Lung (tissue), 12 donors: Measurements from ENCODE around the gene ADCY5. TPM values are rescaled to one million over a fixed set of nuclear protein-coding genes. Genes with fewer than 3 reads are reported as not detected.

Source experiments
- ATAC-seq: fragments of 200-7000 bp; cut with Tn5 transposase; one replicate; pipeline ENCODE4 v1.9.1; 2020; ENCODE audit warnings: moderate number of reproducible peaks; ENCODE audit not compliant: insufficient read depth, low FRiP score
- DNase-seq, 3 donors: peaks; one replicate each; pipeline ENCODE4 v3.0.0-alpha.2; 2013 to 2017
- H3K27ac ChIP-seq, 2 donors: one replicate each; pipeline ENCODE4 v1.5.1; 2013; ENCODE audit warnings: mild to moderate bottlenecking in 2 of 2, moderate library complexity in 2 of 2, control low read depth in 1 of 2, inconsistent platforms in 1 of 2, low read depth in 1 of 2, low read length in 1 of 2
- H3K27me3 ChIP-seq, 3 donors: one replicate each; pipeline ENCODE4 v1.5.1; 2013; ENCODE audit warnings: low read length in 2 of 3; ENCODE audit not compliant: control insufficient read depth in 3 of 3, insufficient read depth in 3 of 3
- H3K36me3 ChIP-seq, 4 donors: one replicate each; pipeline ENCODE4 v1.5.1; 2013; ENCODE audit warnings: low read length in 4 of 4, mild to moderate bottlenecking in 1 of 4, moderate library complexity in 1 of 4; ENCODE audit not compliant: control insufficient read depth in 4 of 4, insufficient read depth in 4 of 4
- H3K4me1 ChIP-seq, 5 donors: one replicate each; pipeline ENCODE4 v1.5.1; 2013; ENCODE audit warnings: low read length in 5 of 5, mild to moderate bottlenecking in 2 of 5, moderate library complexity in 1 of 5; ENCODE audit not compliant: control insufficient read depth in 5 of 5, insufficient read depth in 5 of 5
- H3K4me3 ChIP-seq: one replicate; pipeline ENCODE4 v1.5.1; 2013; ENCODE audit warnings: mild to moderate bottlenecking, control low read depth, moderate library complexity
- H3K9ac ChIP-seq, 2 donors: one replicate each; pipeline ENCODE4 v1.5.1; 2013; ENCODE audit warnings: low read length in 2 of 2, control low read depth in 1 of 2; ENCODE audit not compliant: insufficient read depth in 1 of 2
- H3K9me3 ChIP-seq, 4 donors: one replicate each; pipeline ENCODE4 v1.5.1; 2013; ENCODE audit warnings: low read length in 3 of 4, mild to moderate bottlenecking in 1 of 4, moderate library complexity in 1 of 4; ENCODE audit not compliant: control insufficient read depth in 4 of 4, insufficient read depth in 3 of 4
- CTCF ChIP-seq: IDR thresholded peaks from 2 replicates; pipeline ENCODE4 v1.5.1; 2012; ENCODE audit warnings: mild to moderate bottlenecking; ENCODE audit errors: control extremely low read depth, extremely low read depth
- WGBS, 2 donors: extraction: QIAGEN DNeasy Blood & Tissue Kit; methylation state at CpG; one replicate each; pipeline ENCODE4 v1.1.7; 2013; 5-methylcytosine and 5-hydroxymethylcytosine counted together
- polyA plus RNA-seq, 2 donors: library from polyadenylated mRNA; stranded (reverse); fragments of 200-250 nt; gene quantifications; one replicate each; pipeline ENCODE4 v1.2.1, GENCODE V29; 2013
- total RNA-seq, 2 donors: library from RNA; depleted of rRNA in 1 of 2; stranded (reverse); fragments of >200 nt in 1 of 2; gene quantifications; one replicate each; pipeline ENCODE4 v1.2.1, GENCODE V29; 2014 to 2021
- donor health status: control.
- donor health status: control.
- donor health status: Bipolar disorder and iron deficiency.
- donor health status: healthy.
- donor health status: DM: yes; HTN: yes; CAD: no.

ADCY5 gene
- total and polyA plus RNA-seq, 4 donors = 1.2 to 8.4 (median 2.4) TPM

- no peak overlapping the region for H3K27ac ChIP-seq
- peaks cover 0 to 4% (median 2%) of the 10 kb centered on the region in 4 donors for H3K36me3 ChIP-seq
- no peak overlapping the region for H3K9ac ChIP-seq
- H3K4me3 ChIP-seq = no peak overlapping the region
- ATAC-seq (no peak), DNase-seq (no peak)
- no peaks in the 10 kb centered on the region for H3K27me3 ChIP-seq
- no peaks in the 10 kb centered on the region for H3K9me3 ChIP-seq
- H3K4me1 ChIP-seq = peaks cover 0 to 7% (median 0%) of the 10 kb centered on the region in 5 donors
- 73 to 74% methylated on average over 25 of the region's 25 CpGs for WGBS, 2 donors
- TF ChIP-seq CTCF = no peak
Measured at GRCh38 chr3:123327956-123328850, 120.7 kb downstream of the ADCY5 start.

- WGBS, 2 donors = 54 to 79% methylated on average over 12 of the region's 12 CpGs
- H3K36me3 ChIP-seq = peaks cover 0 to 4% (median 2%) of the 10 kb centered on the region in 4 donors
- H3K9ac ChIP-seq = no peak overlapping the region
- ATAC-seq = no peak
- H3K9me3 ChIP-seq = no peaks in the 10 kb centered on the region
- H3K4me1 ChIP-seq = peaks cover 0 to 7% (median 0%) of the 10 kb centered on the region in 5 donors
- no peaks in the 10 kb centered on the region for H3K27me3 ChIP-seq
- TF ChIP-seq CTCF = no peak
- no peak for DNase-seq
- H3K27ac ChIP-seq = no peak overlapping the region
- H3K4me3 ChIP-seq = no peak overlapping the region
Measured at GRCh38 chr3:123327480-123327879, 121.4 kb downstream of the ADCY5 start.

GRCh38 chr3:123326531-123326930 lies 122.4 kb downstream of the ADCY5 start:
- TF ChIP-seq CTCF = no peak
- no peaks in the 10 kb centered on the region for H3K27me3 ChIP-seq

More at GRCh38 chr3:123326531-123326930, 122.4 kb downstream of the ADCY5 start:
- no peak for ATAC-seq
- H3K36me3 ChIP-seq = peaks cover 0 to 4% (median 2%) of the 10 kb centered on the region in 4 donors
- H3K4me3 ChIP-seq = no peak overlapping the region
- no peaks in the 10 kb centered on the region for H3K9me3 ChIP-seq
- WGBS, 2 donors = 75 to 78% methylated on average over 6 of the region's 6 CpGs
- no peak overlapping the region for H3K9ac ChIP-seq
- DNase-seq = no peak
- peaks cover 0 to 4% (median 0%) of the 10 kb centered on the region in 5 donors for H3K4me1 ChIP-seq
- H3K27ac ChIP-seq = no peak overlapping the region
